ENCODE measurements around the gene IPCEF1. TPM values are rescaled to one million over a fixed set of nuclear protein-coding genes. Genes with fewer than 3 reads are reported as not detected.

IPCEF1 gene
- total and polyA plus RNA-seq, 2 donors (not counting 1 experiment from before 2014, with no cell fraction given), result 0.03 to 0.33 TPM

- no peak overlapping the region for H3K27ac ChIP-seq (ENCODE audit: insufficient read depth, low read length)
- TF ChIP-seq CTCF (conservative IDR thresholded peaks at IDR 0.05 in 1 of 2, IDR thresholded peaks at IDR 0.05 in 1 of 2; ENCODE audit: low read depth in 1 of 2, low read length in 2 of 2) (no peak), EZH2 (IDR thresholded peaks at IDR 0.05; ENCODE audit: low read length, missing control alignments) (no peak)
- H3K27me3 ChIP-seq (ENCODE audit: control insufficient read depth, insufficient read depth, low read length), result no peaks in the 10 kb centered on the region
- H4K20me1 ChIP-seq (ENCODE audit: control insufficient read depth, extremely low read depth, insufficient read depth, low read length), result no peaks in the 10 kb centered on the region
- H3K4me3 ChIP-seq (replicated peaks in 1 of 4; ENCODE audit: control extremely low read depth in 1 of 4, insufficient read depth in 1 of 4, low read depth in 3 of 4, low read length in 4 of 4), result no peak overlapping the region
- H3K79me2 ChIP-seq (ENCODE audit: control insufficient read depth, insufficient read depth, low read length), result no peaks in the 10 kb centered on the region
- H3K4me2 ChIP-seq (ENCODE audit: extremely low read depth, insufficient read depth, low read length), result no peak overlapping the region
- DNase-seq (ENCODE audit: low read depth in 2 of 2), result no peak
- H3K9ac ChIP-seq (ENCODE audit: insufficient read depth, low read length), result no peak overlapping the region
- H3K36me3 ChIP-seq (ENCODE audit: control insufficient read depth, insufficient read depth, low read length), result no peaks in the 10 kb centered on the region
- no peak overlapping the region for H2AFZ ChIP-seq (ENCODE audit: low read length)
- no peaks in the 10 kb centered on the region for H3K4me1 ChIP-seq (ENCODE audit: control insufficient read depth, extremely low read depth, insufficient read depth, low read length)
- H3K9me3 ChIP-seq (ENCODE audit: control insufficient read depth, insufficient read depth, low read depth, low read length), result no peaks in the 10 kb centered on the region
Measured at GRCh38 chr6:154210678-154211077, 145.9 kb downstream of the IPCEF1 start.

- Histone ChIP-seq H3K79me2 (ENCODE audit: control insufficient read depth, insufficient read depth, low read length) (no peaks in the 10 kb centered on the region), H3K4me3 (replicated peaks in 1 of 4; ENCODE audit: control extremely low read depth in 1 of 4, insufficient read depth in 1 of 4, low read depth in 3 of 4, low read length in 4 of 4) (no peak overlapping the region), H3K36me3 (ENCODE audit: control insufficient read depth, insufficient read depth, low read length) (no peaks in the 10 kb centered on the region), H3K27ac (ENCODE audit: insufficient read depth, low read length) (no peak overlapping the region), H3K9ac (ENCODE audit: insufficient read depth, low read length) (no peak overlapping the region), H3K9me3 (ENCODE audit: control insufficient read depth, insufficient read depth, low read depth, low read length) (no peaks in the 10 kb centered on the region), H2AFZ (ENCODE audit: low read length) (no peak overlapping the region), H3K4me1 (ENCODE audit: control insufficient read depth, extremely low read depth, insufficient read depth, low read length) (no peaks in the 10 kb centered on the region), H3K4me2 (ENCODE audit: extremely low read depth, insufficient read depth, low read length) (no peak overlapping the region), H4K20me1 (ENCODE audit: control insufficient read depth, extremely low read depth, insufficient read depth, low read length) (no peaks in the 10 kb centered on the region), H3K27me3 (ENCODE audit: control insufficient read depth, insufficient read depth, low read length) (no peaks in the 10 kb centered on the region)
- TF ChIP-seq EZH2 (IDR thresholded peaks at IDR 0.05; ENCODE audit: low read length, missing control alignments) (no peak), CTCF (conservative IDR thresholded peaks at IDR 0.05 in 1 of 2, IDR thresholded peaks at IDR 0.05 in 1 of 2; ENCODE audit: low read depth in 1 of 2, low read length in 2 of 2) (no peak)
- DNase-seq (ENCODE audit: low read depth in 2 of 2), result no peak
Measured at GRCh38 chr6:154209555-154209954, 147.0 kb downstream of the IPCEF1 start.

- no peaks in the 10 kb centered on the region for H3K27me3 ChIP-seq (ENCODE audit: control insufficient read depth, insufficient read depth, low read length)
- no peak overlapping the region for H2AFZ ChIP-seq (ENCODE audit: low read length)
- no peaks in the 10 kb centered on the region for H4K20me1 ChIP-seq (ENCODE audit: control insufficient read depth, extremely low read depth, insufficient read depth, low read length)
- no peaks in the 10 kb centered on the region for H3K4me1 ChIP-seq (ENCODE audit: control insufficient read depth, extremely low read depth, insufficient read depth, low read length)
- no peak for DNase-seq (ENCODE audit: low read depth in 2 of 2)
- TF ChIP-seq EZH2 (IDR thresholded peaks at IDR 0.05; ENCODE audit: low read length, missing control alignments) (no peak), CTCF (conservative IDR thresholded peaks at IDR 0.05 in 1 of 2, IDR thresholded peaks at IDR 0.05 in 1 of 2; ENCODE audit: low read depth in 1 of 2, low read length in 2 of 2) (no peak)
- H3K9ac ChIP-seq (ENCODE audit: insufficient read depth, low read length), result no peak overlapping the region
- no peaks in the 10 kb centered on the region for H3K79me2 ChIP-seq (ENCODE audit: control insufficient read depth, insufficient read depth, low read length)
- no peak overlapping the region for H3K27ac ChIP-seq (ENCODE audit: insufficient read depth, low read length)
- no peak overlapping the region for H3K4me3 ChIP-seq (replicated peaks in 1 of 4; ENCODE audit: control extremely low read depth in 1 of 4, insufficient read depth in 1 of 4, low read depth in 3 of 4, low read length in 4 of 4)
- no peak overlapping the region for H3K4me2 ChIP-seq (ENCODE audit: extremely low read depth, insufficient read depth, low read length)
- H3K36me3 ChIP-seq (ENCODE audit: control insufficient read depth, insufficient read depth, low read length), result no peaks in the 10 kb centered on the region
- H3K9me3 ChIP-seq (ENCODE audit: control insufficient read depth, insufficient read depth, low read depth, low read length), result no peaks in the 10 kb centered on the region
Measured at GRCh38 chr6:154206996-154207395, 149.6 kb downstream of the IPCEF1 start.

All from fibroblast of lung (primary cell).